Pancreas (tissue), 10 donors: ENCODE results near the gene LIFR. TPM values are rescaled to one million over a fixed set of nuclear protein-coding genes. Genes with fewer than 3 reads are reported as not detected.

Experiments
- ATAC-seq, 4 donors: fragments of 200-7000 bp; cut with Tn5 transposase; one replicate each; pipeline versions ENCODE4 v1.8.0 to v1.9.1; 2020; ENCODE audit warnings: mild to moderate bottlenecking in 4 of 4, moderate library complexity in 4 of 4
- DNase-seq, 6 donors: peaks; one replicate each; pipeline ENCODE4 v3.0.0-alpha.2; 2020
- FAIRE-seq: peaks from 2 replicates; lab custom pipeline; 2012; peaks lifted over from hg19 to GRCh38; lab: Jason Lieb, UNC
- H3K27ac ChIP-seq, 4 donors: fragments of 200-600 bp; sonication (generic); 1 replicate in 3 of 4; 2 replicates in 1 of 4; pipeline versions ENCODE4 v1.5.0 to v1.8.0; 2020
- H3K27me3 ChIP-seq, 4 donors: fragments of 200-600 bp; one replicate each; pipeline ENCODE4 v1.8.0; 2021
- H3K36me3 ChIP-seq, 3 donors: fragments of 200-600 bp; sonication (generic) in 1 of 3; one replicate each; pipeline versions ENCODE4 v1.5.0 to v1.8.0; 2020 to 2021
- H3K4me1 ChIP-seq, 3 donors: fragments of 200-600 bp; one replicate each; pipeline ENCODE4 v1.8.0; 2021
- H3K4me3 ChIP-seq, 4 donors: fragments of 200-600 bp; sonication (generic) in 2 of 4; one replicate each; pipeline versions ENCODE4 v1.5.0 to v1.8.0; 2020 to 2021
- H3K9me3 ChIP-seq, 4 donors: fragments of 200-600 bp; one replicate each; pipeline ENCODE4 v1.8.0; 2021
- WGBS, 2 donors: extraction: QIAGEN DNeasy Blood & Tissue Kit; methylation state at CpG; one replicate each; pipeline ENCODE4 v1.1.7; 2013; 5-methylcytosine and 5-hydroxymethylcytosine counted together
- intact Hi-C, 3 donors: fragments of 100-400 bp; cut with DNase I; formaldehyde crosslinking; loops; one replicate each; pipeline versions ENCODE4 v1.11.1 to v1.14.2; 2022
- polyA plus RNA-seq, 2 donors: library from polyadenylated mRNA; stranded (reverse); fragments of 200-250 nt; gene quantifications; one replicate each; pipeline ENCODE4 v1.2.3, GENCODE V29; 2013
- total RNA-seq, 6 donors: library from RNA; stranded (reverse); fragmentation: NEBNext Ultra II Directional in 4 of 6; extraction: Animal tissue kit (Norgen Biotek cat#: 25700) in 4 of 6; gene quantifications; one replicate each; pipeline versions ENCODE4 v1.2.1 to v1.2.4, GENCODE V29; 2021 to 2023
- TF ChIP-seq, protein P1 (sequence below), 4 donors: fragments of 200-600 bp; sonication (generic) in 3 of 4; IDR thresholded peaks; one replicate each; pipeline versions ENCODE4 v1.5.0 to v1.8.0; 2021; ENCODE audit warnings: antibody characterized with exemption in 4 of 4
- donor health status: healthy with polysubstance abuse.
- donor health status: DM: no; HTN: no; CAD: no; lungs with moderate emphysema.
- donor health status: DM: no; HTN: no; CAD: no.
- donor health status: control.
- donor health status: control.
- donor health status: Bipolar disorder and iron deficiency.
- donor health status: DM: yes; HTN: yes; CAD: no.
- donor health status: DM: no; HTN: no; CAD: no.
- donor health status: DM: no; HTN: no; CAD: no.
- donor health status: DM: yes; HTN: yes; CAD: no.

Gene LIFR
- total and polyA plus RNA-seq, 8 donors = 4.1 to 32.5 (median 19.1) TPM

DNA sequence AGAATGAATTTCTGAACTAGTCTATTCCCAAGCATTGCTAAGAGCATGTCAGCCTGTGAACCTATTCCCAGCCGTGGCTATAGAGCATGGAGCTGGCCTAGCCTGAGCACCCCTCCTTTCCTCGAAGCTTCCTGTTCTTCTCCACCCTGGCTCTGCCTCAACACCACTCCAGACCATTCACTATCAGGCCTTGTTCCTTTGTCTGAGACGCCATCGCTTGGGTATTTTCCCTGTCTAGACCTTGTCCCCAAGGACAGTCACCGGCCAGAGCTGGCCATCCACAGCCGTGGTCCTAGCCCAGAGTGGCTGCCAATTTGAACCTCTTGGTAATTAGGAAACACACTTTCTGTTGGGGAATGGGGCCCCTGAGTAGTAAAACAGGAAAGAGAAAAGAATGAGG lies 105.8 kb downstream of the LIFR start:
- intact Hi-C loops = no loop called here
- DNase-seq = no peak
- no peaks in the 10 kb centered on the region for H3K9me3 ChIP-seq
- H3K27ac ChIP-seq = no peak overlapping the region
- H3K4me1 ChIP-seq = no peaks in the 10 kb centered on the region
- 77 to 89% methylated on average over 6 of the region's 6 CpGs for WGBS, 2 donors
- no peaks in the 10 kb centered on the region for H3K36me3 ChIP-seq
- no peak for ATAC-seq
- H3K27me3 ChIP-seq = no peaks in the 10 kb centered on the region
- no peak overlapping the region for H3K4me3 ChIP-seq
- TF ChIP-seq, protein P1, sequence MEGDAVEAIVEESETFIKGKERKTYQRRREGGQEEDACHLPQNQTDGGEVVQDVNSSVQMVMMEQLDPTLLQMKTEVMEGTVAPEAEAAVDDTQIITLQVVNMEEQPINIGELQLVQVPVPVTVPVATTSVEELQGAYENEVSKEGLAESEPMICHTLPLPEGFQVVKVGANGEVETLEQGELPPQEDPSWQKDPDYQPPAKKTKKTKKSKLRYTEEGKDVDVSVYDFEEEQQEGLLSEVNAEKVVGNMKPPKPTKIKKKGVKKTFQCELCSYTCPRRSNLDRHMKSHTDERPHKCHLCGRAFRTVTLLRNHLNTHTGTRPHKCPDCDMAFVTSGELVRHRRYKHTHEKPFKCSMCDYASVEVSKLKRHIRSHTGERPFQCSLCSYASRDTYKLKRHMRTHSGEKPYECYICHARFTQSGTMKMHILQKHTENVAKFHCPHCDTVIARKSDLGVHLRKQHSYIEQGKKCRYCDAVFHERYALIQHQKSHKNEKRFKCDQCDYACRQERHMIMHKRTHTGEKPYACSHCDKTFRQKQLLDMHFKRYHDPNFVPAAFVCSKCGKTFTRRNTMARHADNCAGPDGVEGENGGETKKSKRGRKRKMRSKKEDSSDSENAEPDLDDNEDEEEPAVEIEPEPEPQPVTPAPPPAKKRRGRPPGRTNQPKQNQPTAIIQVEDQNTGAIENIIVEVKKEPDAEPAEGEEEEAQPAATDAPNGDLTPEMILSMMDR (IDR thresholded peaks at IDR 0.05) = no peak
- no peak for FAIRE-seq

DNA sequence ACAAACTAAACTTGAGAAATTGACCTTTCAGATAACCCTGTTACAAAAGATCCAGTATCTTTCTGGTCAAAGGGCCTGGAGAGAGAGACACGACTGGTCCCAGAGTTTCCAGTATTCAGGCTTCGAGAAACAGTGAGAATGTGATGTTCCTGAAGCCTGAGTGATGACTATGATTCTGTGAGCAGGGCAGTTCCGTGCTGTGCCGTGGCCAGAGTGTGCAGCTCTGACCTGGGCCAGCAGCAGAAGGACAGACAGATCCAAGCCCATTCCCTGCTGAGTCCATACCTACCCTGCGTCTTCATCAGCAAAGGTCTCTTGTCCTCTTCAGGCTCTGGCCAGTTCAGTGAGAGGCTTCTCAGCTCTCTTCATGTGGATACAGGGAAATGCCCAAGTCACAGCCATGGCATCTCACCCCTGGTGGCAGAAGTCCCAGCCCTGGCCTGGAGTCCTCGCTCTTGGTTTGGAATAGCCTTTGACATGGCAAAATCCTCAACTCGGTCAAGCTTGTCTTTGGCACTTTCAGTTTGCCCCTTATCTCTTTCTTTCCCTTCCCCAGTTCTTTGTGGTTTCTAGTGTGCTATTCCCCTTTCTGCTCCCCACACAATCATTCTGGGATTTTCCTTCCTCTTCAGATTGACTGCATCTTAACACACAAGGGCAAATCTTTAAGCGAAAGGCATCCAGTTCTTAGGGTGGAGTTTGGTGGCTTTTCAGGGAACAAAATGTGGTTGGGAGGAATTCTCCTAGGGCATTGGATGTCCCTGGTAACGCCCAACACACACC lies 107.7 kb downstream of the LIFR start:
- Histone ChIP-seq H3K27ac (no peak overlapping the region), H3K27me3 (no peaks in the 10 kb centered on the region), H3K36me3 (no peaks in the 10 kb centered on the region), H3K4me3 (no peak overlapping the region), H3K4me1 (no peaks in the 10 kb centered on the region), H3K9me3 (no peaks in the 10 kb centered on the region)
- FAIRE-seq = no peak
- DNase-seq = no peak
- ATAC-seq = no peak
- intact Hi-C loops = loop anchor here in 1 of 3 donors (10.0 kb wide), 1 partner anchor 356 kb away; no protein-coding TSS in a partner anchor
- TF ChIP-seq, protein P1 (IDR thresholded peaks at IDR 0.05) = no peak
- WGBS, 2 donors = 80 to 83% methylated on average over 9 of the region's 9 CpGs

DNA sequence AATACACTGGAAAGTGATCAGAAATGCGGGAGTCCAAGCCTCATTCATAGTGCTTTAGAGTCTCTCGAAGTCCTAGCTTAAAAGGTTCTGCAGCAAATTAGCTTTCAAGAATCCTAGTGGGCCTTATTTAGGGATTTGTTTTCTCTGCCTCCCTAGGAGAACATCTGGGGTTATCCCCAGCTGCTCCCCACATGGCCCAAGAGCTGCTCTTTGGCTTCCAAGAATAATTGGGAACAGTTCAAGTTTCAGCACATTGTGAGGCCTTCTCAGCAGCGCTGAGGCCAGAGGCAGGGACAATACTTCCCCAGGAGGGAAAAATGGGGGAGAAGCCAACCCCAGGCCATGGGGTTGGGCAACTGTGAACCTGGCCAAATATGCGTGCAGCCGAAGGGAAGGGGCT lies 108.7 kb downstream of the LIFR start:
- 82 to 85% methylated on average over 5 of the region's 5 CpGs for WGBS, 2 donors
- TF ChIP-seq, protein P1 (IDR thresholded peaks at IDR 0.05) = no peak
- ATAC-seq (peak in 2 of 4 donors; percentile 20 to 25), FAIRE-seq (no peak), DNase-seq (no peak)
- H3K4me3 ChIP-seq = no peak overlapping the region
- intact Hi-C loops = loop anchor here in 1 of 3 donors (10.0 kb wide), 1 partner anchor 357 kb away; no protein-coding TSS in a partner anchor
- no peaks in the 10 kb centered on the region for H3K27me3 ChIP-seq
- H3K4me1 ChIP-seq = no peaks in the 10 kb centered on the region
- H3K9me3 ChIP-seq = no peaks in the 10 kb centered on the region
- H3K27ac ChIP-seq = no peak overlapping the region
- no peaks in the 10 kb centered on the region for H3K36me3 ChIP-seq

DNA sequence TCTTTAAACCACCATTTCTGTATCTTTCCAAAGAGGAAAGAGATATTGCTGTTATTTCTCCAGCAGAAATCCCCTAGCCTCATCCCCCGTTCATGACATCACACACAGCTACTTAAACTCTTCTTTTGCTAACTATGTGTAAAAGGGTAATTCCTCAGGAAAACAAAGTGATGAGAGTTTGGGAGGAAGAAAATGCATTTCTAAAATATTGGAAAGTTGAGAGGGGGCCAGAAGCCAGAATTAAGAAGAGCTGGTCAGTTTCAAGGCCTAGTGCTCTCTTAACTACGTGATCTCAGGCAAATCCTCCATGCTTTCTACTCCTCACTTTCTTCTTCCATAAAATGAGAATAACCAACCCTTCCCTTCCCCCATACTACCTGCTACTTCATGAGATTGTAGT lies 109.4 kb downstream of the LIFR start:
- TF ChIP-seq, protein P1 (IDR thresholded peaks at IDR 0.05) = no peak
- no peaks in the 10 kb centered on the region for H3K36me3 ChIP-seq
- FAIRE-seq = no peak
- no peak for ATAC-seq
- H3K4me3 ChIP-seq = no peak overlapping the region
- no peak overlapping the region for H3K27ac ChIP-seq
- no peaks in the 10 kb centered on the region for H3K4me1 ChIP-seq
- no peaks in the 10 kb centered on the region for H3K9me3 ChIP-seq
- DNase-seq = no peak
- H3K27me3 ChIP-seq = no peaks in the 10 kb centered on the region
- 88 to 99% methylated on average over 2 of the region's 2 CpGs for WGBS, 2 donors
- intact Hi-C loops = loop anchor here in 1 of 3 donors (10.0 kb wide), 1 partner anchor 358 kb away; no protein-coding TSS in a partner anchor

DNA sequence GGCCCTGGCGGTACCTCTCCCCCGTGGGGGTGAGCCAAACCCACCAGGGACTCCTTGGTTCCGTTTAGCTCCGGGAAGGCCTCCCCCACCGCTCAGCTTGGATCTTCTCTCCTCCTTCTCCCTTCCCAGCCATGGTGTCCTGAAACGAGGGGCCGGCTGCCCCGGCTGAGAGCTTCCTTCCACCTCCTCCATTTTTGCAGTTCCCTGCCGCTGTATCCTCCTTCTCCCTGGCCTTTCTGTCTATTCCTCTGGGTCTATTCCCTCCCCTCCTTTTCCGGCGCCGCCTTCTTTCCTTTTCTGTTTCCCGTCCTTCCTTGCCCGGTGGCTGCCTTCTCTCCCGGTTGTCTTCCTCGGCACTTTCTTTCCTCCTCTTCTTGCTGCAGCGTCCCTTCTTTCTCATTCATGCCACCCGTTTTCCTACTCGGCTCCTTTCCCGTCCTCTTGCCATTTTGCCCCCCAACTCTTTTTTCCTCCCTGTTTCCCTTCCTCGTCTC lies 110.4 kb downstream of the LIFR start:
- intact Hi-C loops = loop anchor here in 1 of 3 donors (10.0 kb wide), 1 partner anchor 359 kb away; no protein-coding TSS in a partner anchor
- ATAC-seq (no peak), FAIRE-seq (no peak), DNase-seq (no peak)
- TF ChIP-seq, protein P1 (IDR thresholded peaks at IDR 0.05) = no peak
- H3K4me1 ChIP-seq = no peaks in the 10 kb centered on the region
- H3K27me3 ChIP-seq = no peaks in the 10 kb centered on the region
- 77 to 79% methylated on average over 21 of the region's 21 CpGs for WGBS, 2 donors
- no peaks in the 10 kb centered on the region for H3K9me3 ChIP-seq
- no peaks in the 10 kb centered on the region for H3K36me3 ChIP-seq
- peak overlapping the region in 1 of 4 donors; percentile 18 for H3K4me3 ChIP-seq
- no peak overlapping the region for H3K27ac ChIP-seq
